Stimulated activated CD4-positive, alpha-beta T cell treated with anti-CD3 and anti-CD28 coated beads, Interleukin-4, amount 100 ng/mL, for 4 hours (primary cell): ENCODE results near the gene LINC00632.

ENCODE experiments used
- DNase-seq, 2 experiments: peaks; one replicate each; pipeline ENCODE4 v3.0.0-alpha.2; 2020

Gene LINC00632

DNA sequence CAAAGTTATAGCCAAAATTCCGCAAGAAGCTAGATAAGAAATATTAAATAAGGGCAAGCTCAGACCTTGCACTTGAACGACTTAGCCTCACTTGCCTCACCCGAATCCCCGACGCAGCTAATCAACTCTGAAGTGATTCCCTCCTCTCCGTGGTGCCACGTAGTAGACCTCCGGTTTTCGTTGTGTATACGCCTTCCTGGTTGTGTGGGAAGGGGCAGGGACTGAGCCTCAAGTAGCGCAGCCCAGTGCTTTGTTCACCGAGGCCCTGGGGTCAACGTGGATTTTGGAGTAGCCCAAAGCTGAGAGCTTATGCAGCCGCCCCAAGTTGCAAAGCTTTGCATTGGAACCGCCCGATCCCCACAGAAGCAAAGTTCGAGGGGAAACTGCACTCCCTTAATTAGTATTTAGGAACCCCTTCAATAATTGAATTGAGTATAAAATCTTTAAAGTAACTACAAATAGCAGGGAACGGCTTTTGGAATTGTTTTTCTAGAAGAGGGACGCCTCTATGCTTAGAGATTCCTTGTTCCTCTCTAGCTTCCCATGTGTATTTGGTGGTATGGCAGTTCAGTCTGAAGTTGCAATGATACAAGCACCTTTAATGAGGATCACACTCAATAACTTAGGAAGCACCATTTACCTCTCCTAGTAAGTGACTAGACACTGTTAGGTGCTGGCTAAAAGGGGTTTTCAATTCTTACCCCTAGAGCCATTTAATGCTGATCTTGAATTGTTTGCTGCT is 55.7 kb downstream of the LINC00632 start:
- no peak for DNase-seq

DNA sequence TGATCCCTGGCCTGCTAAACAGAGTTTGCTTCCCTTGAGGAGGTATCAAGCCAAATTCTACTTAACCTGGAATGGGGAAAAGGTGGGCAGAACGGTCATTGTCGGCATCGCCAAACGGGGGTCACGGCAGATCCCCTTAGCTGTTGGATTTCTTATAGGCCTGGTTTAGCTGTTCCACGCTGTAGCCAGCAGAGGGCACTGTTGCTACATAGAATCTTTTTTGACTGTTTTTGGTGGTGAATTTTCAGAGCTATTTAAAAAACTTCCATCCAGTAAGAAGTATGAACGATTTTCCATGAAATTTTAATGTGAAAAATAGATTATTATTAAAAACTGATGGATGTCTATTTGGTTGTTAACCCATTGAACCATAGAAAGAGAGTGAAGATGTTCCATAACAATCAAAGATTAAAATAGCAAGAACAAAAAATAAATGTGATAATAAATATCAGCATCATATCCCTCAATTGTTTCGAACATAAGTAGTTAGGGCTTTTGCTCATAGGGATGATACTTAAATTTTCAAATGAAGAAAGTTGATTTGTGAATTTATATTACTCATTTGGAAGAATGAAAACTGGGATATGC is 56.6 kb downstream of the LINC00632 start:
- DNase-seq = peak; percentile 5 to 11

DNA sequence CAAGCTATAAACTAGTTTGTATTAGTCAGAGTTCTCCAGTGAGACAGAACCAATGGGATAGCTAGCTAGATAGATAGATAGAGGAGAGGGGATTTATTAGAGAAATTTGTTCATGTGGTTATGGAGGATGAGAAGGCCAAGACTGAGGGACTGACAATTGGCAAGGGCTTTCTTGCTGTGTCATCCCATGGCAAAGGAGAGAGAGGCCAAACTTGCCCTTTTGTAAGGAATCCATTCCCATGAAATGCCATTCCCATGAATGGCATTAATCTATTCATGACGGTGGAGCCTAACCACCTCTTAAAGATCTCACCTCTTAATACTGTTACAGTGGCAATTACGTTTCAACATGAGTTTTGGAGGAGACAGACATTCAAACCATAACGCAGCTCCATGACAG is 58.1 kb downstream of the LINC00632 start:
- DNase-seq = no peak

DNA sequence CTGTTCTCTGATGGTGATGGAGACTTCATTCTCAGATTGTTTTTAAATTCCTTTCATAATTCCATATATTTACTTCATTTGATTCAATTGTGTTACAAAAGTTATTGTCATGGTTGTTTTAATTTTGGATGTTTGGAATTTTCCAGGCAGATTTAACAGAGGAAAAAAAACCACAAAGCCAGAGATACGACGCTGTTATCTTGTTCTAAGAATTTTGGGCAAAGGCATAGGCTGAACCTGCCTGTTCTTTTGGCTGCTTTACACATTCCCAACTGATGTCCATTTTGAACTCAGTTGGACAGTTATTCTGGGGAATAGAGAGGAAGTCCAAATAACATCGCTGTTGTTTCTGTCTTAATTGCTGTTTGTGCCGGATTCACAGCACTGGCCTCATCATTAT is 65.7 kb downstream of the LINC00632 start:
- DNase-seq = no peak

DNA sequence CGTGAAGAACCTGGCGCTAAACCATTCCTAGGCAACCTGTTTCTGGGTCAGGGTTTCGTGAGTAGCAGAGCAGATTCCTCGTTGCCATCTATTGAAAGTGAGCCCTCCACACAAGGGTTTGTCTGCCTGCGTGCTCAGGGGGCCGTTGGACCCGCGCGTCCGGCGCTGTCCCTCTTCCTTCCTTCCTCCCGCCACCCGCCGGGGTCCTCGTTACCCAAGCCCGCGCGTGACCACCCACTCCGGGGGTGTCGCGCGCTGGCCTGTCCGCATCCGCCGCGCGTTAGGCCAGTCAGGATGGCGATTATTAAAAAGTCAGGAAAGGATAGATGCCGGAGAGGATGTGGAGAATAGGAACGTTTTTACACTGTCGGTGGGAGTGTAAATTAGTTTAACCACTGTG is 66.8 kb downstream of the LINC00632 start:
- DNase-seq = no peak

DNA sequence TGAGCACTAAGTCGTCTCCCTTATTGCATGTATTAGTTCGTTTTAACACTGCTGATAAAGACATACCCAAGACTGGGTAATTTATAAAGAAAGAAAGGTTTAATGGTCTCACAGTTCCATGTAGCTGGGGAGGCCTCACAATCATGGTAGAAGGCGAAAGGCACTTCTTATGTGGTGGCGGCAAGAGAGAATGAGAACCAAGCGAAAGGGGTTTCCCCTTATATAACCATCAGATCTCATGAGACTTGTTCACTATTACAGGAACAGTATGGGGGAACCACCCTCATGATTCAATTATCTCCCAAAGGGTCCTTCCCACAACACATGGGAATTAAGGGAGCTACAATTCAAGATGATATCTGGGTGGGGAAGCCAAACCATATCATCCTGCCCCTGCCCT is 85.1 kb downstream of the LINC00632 start:
- no peak for DNase-seq

DNA sequence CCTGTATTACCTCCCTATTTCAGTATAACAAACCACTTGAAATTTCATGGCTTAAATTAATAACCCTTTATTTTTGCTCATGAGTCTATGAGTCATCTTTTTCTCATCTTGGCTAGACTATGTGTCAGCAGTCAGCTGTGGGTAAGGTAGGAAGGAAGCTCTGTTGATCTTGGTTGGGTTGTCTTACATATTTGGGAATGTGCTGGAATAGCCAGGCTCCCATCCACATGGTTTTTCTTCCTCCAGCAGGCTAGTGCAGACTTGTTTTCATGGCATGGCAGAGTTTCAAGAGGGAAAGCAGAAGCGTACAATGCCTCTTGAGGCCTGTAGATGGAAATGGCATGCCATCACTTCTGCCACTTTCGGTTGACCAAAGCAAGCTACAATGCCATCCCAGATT is 89.7 kb downstream of the LINC00632 start:
- DNase-seq = no peak

DNA sequence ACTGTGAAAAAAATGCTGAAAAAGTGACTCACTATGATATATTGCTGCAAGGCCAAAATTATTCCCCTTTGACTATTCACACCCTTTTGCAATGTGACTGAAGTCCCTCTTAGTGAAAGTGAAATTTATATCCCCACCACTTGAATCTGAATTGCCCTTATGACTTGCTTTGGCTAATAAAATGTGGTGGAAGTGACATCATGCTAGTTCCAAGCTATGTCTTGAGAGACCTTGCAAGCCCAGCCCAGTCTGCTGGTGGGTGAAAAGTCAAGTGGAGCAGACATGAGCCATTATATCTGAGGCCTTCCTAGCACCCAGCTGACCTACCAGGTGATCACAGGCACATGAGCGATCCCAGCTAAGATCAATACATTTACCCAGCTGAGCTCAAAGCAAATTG is 94.7 kb downstream of the LINC00632 start:
- DNase-seq = no peak

DNA sequence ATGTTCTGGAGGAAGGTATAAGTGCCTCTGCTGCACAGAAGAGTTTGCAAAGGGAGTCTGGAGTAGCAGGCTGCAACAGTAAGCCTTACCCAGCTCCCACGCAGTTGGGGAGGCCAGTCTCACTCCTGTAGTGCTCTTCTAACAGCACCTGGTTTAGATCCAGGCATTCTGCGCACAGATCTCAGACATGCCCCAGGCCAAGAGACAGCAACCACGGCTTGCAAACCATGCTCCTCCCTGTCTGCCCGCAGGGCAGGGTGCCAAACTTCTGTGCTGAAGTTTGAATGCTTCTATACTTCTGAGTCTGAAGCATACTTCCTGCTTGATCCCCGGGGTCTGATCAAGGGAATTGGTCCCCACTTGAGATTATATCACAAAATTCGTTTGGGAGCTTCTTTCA is 106.3 kb downstream of the LINC00632 start:
- no peak for DNase-seq

DNA sequence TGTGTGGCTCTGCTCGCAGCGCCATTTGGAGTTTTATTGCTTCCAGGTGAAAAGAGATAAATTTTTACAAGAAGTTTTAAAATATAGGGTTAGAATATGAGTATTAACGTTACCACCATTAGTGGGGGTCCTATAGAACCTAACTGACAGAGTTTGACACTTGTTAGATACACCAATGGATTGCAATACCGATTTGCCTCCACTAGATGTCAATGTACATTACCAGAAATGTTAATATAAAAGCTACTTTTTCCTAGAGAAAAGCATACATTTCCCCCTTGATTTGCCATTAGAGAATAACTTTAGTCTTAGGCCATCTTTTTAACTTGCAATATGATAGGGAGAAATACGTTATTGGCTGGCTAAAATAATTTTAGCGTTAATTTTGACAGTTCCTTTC is 108.4 kb downstream of the LINC00632 start:
- DNase-seq = no peak

DNA sequence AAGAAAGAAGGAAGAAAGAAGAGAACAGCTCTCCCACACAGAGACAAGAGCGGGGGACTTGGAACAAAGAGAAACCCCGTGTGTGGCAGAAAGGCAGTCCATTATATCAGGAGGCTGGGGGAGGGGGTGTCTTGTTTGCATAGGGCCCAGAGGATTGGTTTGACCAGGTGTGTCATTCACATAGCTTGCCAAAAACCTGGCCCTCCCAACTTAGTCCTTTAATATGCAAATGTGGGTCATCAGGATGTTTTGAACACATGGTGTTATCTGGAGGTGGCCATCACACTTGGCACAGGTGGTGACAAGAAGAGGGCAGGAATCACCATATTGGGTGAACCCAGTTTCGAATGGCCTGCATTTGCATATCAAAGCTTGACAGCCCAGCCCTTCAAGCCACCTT is 111.7 kb downstream of the LINC00632 start:
- DNase-seq = no peak

DNA sequence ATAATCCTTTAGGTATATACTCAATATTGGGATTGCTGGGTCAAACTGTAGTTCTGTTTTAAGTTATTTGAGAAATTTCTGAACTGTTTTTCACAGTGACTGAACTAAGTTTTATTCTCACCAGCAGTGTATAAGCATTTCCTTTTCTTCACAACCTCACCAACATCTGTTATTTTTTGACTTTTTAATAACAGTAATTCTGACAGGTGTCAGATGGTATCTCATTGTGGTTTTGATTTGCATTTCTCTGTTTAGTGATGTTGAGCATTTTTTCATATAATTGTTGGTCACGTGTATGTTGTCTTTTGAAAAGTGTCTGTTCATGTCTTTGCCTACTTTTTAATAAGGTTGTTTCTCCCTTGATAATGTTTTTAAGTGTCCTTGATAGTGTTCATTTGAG is 112.6 kb downstream of the LINC00632 start:
- no peak for DNase-seq

DNA sequence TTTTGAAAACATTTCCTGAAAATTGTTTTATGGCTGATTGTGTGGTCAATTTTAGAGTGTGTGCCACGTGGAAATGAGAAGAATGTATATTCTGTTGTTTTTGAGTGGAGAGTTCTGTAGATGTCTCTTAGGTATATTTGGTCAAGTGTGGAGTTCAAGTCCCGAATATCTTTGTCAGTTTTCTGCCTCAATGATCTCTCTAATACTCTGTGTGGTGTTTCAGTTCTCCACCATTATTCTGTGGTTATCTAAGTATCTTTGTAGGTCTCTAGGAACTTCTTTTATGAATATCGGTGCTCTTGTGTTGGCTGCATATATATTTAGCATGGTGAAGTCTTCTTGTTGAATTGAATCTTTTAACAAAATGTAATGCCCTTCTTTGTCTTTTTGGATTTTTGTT is 113.3 kb downstream of the LINC00632 start:
- DNase-seq = no peak

DNA sequence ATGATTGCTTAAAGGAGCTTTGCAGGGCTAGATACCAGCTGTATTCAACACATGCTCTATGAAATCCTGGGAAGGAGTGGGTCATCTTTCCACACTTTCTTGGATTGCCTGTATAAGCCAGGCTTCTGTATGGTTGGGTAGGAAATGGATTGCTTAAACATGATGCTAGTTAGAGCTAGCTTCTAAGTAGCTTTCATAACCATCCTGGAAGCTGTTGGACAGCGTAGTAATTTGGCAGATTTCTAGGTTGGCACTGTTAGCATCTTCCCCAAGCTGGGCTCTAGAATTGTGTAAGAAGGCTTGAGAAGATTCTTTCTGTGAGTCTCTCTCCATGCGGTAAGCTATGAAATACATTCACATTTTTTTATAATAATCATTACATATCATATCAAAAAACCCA is 127.3 kb downstream of the LINC00632 start:
- no peak for DNase-seq
